ENCODE measurements around the gene TESK1.

Gene TESK1

GRCh38 chr9:35646533-35647265, 41.6 kb downstream of the TESK1 start:
- peak; percentile 97 for DNase-seq (ENCODE audit: low spot score)

DNA sequence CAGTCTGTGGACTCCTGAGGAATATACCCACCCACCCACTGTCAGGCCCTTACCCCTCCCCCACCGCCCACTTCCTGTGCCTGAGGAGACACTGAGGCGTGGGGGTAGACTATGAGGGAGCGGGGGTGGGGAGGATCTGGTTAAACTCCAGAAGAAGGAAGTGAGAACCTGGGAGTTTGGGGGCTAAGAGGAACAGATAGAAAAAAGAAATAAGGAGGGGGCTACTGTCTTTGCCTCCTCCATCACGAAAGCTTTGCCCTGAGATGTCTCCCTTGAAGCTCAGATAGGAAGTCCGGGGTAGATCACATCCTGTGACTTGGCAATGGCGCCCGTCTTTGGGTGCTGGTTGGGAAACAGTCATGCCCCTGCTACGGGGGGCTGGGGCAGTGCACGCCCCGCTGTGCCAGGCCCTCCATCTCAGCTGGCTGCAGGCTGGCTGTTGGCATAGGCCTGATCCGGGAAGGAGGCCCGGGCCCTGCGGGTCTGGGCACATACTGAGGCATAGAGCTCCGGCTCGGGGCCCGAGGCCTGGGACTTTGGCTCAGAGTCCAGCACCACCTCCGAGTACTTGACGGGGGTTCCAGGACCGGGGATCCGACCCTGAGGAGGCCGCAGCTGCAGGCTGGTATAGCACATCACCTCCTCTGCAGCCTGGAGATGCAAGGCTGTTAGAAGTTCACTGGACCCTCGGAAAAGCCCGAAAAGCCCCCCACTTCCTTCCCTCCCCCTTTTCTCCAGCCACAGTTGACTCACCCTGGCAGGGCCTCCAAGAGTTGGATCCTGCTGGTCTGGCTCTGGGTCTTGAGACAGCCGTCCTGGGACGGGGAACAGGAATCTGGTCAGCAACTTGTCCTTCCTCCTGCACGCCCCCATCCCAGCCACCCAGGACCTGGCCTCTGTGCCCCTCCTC, 44.6 kb downstream of the TESK1 start:
- no peak for DNase-seq (ENCODE audit: low spot score)

- DNase-seq (ENCODE audit: low spot score) = no peak
These were observed 45.5 kb downstream of the TESK1 start, which contains the start of gene SIT1 for GRCh38 chr9:35650341-35651158. Gene SIT1 (minus strand): TSS chr9:35650931. CDS start chr9:35650853, 78 bp downstream.

DNA sequence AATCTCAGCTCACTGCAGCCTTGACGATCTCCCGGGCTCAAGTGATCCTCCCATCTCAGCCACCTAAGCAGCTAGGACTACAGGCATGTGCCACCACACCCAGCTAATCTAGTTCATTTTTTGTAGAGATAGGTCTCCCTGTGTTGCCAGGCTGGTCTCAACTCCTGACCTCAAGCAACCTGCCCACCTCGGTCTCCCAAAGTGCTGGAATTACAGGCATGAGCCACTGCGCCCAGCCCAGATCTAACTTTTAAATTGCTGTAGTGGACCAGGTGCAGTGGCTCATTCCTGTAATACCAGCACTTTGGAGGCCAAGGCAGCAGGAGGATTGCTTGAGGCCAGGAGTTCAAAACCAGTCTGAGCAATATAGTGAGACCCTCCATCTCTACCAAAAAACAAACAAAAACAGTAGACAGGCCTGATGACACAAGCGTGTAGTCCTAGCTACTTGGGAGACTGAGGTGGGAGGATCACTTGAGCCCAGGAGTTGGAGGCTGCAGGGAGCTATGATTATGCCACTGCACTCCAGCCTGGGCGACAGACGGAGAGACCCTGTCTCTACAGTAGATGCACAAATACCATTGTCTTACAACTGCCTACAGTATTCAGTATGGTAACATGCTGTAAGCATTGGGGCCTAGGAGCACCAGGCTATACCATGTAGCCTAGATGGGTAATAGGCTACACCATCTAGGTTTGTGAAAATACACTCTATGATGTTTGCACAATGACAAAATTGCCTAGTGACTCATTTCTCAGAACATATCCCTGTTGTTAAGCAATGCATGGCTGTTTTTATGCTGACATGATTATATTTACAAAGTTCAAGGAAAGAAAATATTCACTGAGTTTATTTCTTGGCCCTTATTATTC, 47.1 kb downstream of the TESK1 start:
- no peak for DNase-seq (ENCODE audit: low spot score)

GRCh38 chr9:35652829-35653209, 47.8 kb downstream of the TESK1 start:
- DNase-seq (ENCODE audit: low spot score) = no peak

- DNase-seq (ENCODE audit: low spot score) = no peak
These were observed 48.5 kb downstream of the TESK1 start for GRCh38 chr9:35653611-35654010.

DNA sequence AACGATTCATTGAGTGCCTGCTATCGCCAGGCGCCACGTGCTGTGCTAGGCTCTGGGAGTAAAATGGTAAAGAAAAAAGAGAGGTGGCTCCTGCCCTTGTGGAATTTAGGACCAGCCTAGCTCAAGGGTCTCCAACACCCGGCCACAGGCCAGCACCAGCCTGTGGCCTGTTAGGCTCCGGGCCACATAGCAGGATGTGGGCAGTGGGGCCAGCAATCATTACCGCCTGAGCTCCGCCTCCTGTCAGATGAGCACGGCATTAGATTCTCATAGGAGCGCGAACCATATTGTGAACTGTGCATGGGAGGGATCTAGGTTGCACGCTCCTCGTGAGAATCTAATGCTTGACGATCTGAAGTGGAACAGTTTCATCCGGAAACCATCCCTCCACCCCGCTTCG, 51.3 kb downstream of the TESK1 start:
- no peak for DNase-seq (ENCODE audit: low spot score)

DNA sequence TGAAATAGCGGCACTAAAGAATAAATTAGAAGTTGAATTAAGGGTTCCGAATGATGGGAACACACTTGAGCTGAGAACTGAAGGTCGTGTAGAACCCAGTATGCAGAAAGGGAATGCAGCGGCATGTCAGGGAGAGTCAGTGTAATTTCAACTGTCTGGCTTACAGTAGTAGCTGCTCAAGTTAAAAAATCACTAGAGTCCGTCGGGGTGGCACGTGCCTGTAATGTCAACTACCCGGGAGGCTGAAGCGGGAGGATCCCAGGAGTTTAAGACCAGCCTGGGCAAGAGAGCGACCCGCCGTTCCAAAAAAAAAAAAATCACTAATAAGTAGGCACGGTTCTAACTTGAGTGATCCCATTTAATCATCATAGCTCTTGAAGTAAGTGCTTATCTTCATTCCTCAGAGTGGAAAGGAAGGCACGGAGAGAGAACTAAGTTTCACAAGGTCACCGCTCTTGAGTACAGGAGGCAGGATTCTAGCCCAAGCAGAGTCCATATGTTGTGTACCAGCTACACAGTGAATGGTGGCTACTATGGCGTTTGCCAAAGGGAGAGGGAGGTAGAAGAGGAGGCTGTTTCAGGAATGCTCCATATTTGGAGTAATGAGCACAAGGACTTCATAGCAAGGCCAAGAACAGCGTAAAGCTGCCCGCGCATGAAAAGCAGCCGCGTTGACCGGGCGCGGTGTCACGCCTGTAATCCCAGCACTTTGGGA, 51.9 kb downstream of the TESK1 start:
- DNase-seq (ENCODE audit: low spot score) = no peak

- peak; percentile 88 for DNase-seq (ENCODE audit: low spot score)
These were observed 52.6 kb downstream of the TESK1 start, which contains the start of gene RMRP for GRCh38 chr9:35657546-35658136. Gene RMRP (minus strand): TSS chr9:35658019.

- DNase-seq (ENCODE audit: low spot score) = peak; percentile 92
These were observed 53.3 kb downstream of the TESK1 start, which contains the start of gene CCDC107 for GRCh38 chr9:35658137-35658967. Gene CCDC107 (plus strand): TSS chr9:35658292. CDS start chr9:35658380, 88 bp downstream.

- DNase-seq (ENCODE audit: low spot score) = no peak
These were observed 53.8 kb downstream of the TESK1 start for GRCh38 chr9:35658968-35659220.

GRCh38 chr9:35659340-35659739, 54.3 kb downstream of the TESK1 start:
- no peak for DNase-seq (ENCODE audit: low spot score)

Measured in iPS-NIHi11 (cell line).